WTC11 (cell line): ENCODE measurements around the gene LDLRAD3. TPM values are rescaled to one million over a fixed set of nuclear protein-coding genes. Genes with fewer than 3 reads are reported as not detected.

Experiments used
- ATAC-seq: fragments of 200-7000 bp; cut with Tn5 transposase; 2 replicates; pipeline ENCODE4 v1.10.0; 2021; ENCODE audit warnings: mild to moderate bottlenecking, moderate library complexity
- CTCF ChIA-PET: fragments of 300-600 bp; sonication (Branson Sonifier 250); formaldehyde crosslinking; loops from one replicate; lab custom pipeline; 2021; ENCODE audit warnings: antibody characterized with exemption; lab: Charles Lee
- POLR2A ChIA-PET: fragments of 350-600 bp; sonication (Branson Sonifier 250); formaldehyde crosslinking; loops from one replicate; lab custom pipeline; 2021; ENCODE audit warnings: antibody characterized with exemption; lab: Charles Lee
- DNase-seq: peaks from one replicate; pipeline ENCODE4 v3.0.0; 2021; ENCODE audit warnings: low spot score
- H3K27ac Mint-ChIP-seq: 2 replicates; pipeline ENCODE4 v1.8.0; 2021; ENCODE audit warnings: mixed read lengths
- H3K27me3 Mint-ChIP-seq: 2 replicates; pipeline ENCODE4 v1.8.0; 2021; ENCODE audit warnings: low read depth, mild to moderate bottlenecking, moderate library complexity, mixed read lengths
- H3K36me3 Mint-ChIP-seq: 2 replicates; pipeline ENCODE4 v1.8.0; 2021; ENCODE audit warnings: mixed read lengths
- H3K4me1 Mint-ChIP-seq: 2 replicates; pipeline ENCODE4 v1.8.0; 2022; ENCODE audit warnings: mixed read lengths
- H3K4me3 Mint-ChIP-seq: 2 replicates; pipeline ENCODE4 v1.8.0; 2021; ENCODE audit warnings: mild to moderate bottlenecking, moderate library complexity, mixed read lengths
- H3K9me3 Mint-ChIP-seq: 2 replicates; pipeline ENCODE4 v1.8.0; 2021; ENCODE audit warnings: mixed read lengths
- ERG ChIP-seq: fragments of 250-450 bp; sonication (Bioruptor Pico); IDR thresholded peaks from 2 replicates; pipeline ENCODE4 v1.8.0; 2021; ENCODE audit warnings: mild to moderate bottlenecking
- ESRRA ChIP-seq: sonication (generic); formaldehyde crosslinking; IDR thresholded peaks from 2 replicates; pipeline ENCODE4 v1.8.1; 2022; ENCODE audit warnings: mild to moderate bottlenecking, missing genetic modification reagents, borderline replicate concordance
- FOXJ3 ChIP-seq: sonication (generic); formaldehyde crosslinking; IDR thresholded peaks from 2 replicates; pipeline ENCODE4 v1.9.0; 2021; ENCODE audit warnings: missing genetic modification reagents, mild to moderate bottlenecking, borderline replicate concordance
- IRF2 ChIP-seq: sonication (generic); formaldehyde crosslinking; IDR thresholded peaks from 2 replicates; pipeline ENCODE4 v1.8.0; 2022; ENCODE audit warnings: low read depth, missing genetic modification reagents, borderline replicate concordance
- JAZF1 ChIP-seq: fragments of 250-450 bp; sonication (Bioruptor Pico); IDR thresholded peaks from 2 replicates; pipeline ENCODE4 v1.9.0; 2021; ENCODE audit warnings: moderate library complexity, mild to moderate bottlenecking, inconsistent platforms
- NFATC4 ChIP-seq: fragments of 250-450 bp; sonication (Bioruptor Pico); IDR thresholded peaks from 2 replicates; pipeline ENCODE4 v1.9.0; 2021; ENCODE audit warnings: mild to moderate bottlenecking
- NR3C1 ChIP-seq: sonication (generic); formaldehyde crosslinking; conservative IDR thresholded peaks from 2 replicates; pipeline ENCODE4 v1.8.1; 2023; ENCODE audit warnings: low read depth, mild to moderate bottlenecking, missing genetic modification reagents
- PREB ChIP-seq: sonication (generic); formaldehyde crosslinking; IDR thresholded peaks from 2 replicates; pipeline ENCODE4 v1.8.1; 2022; ENCODE audit warnings: mild to moderate bottlenecking, missing genetic modification reagents, moderate library complexity, borderline replicate concordance
- SMAD4 ChIP-seq: sonication (generic); formaldehyde crosslinking; IDR thresholded peaks from 2 replicates; pipeline ENCODE4 v1.8.0; 2022; ENCODE audit warnings: mild to moderate bottlenecking, missing genetic modification reagents
- ZNF416 ChIP-seq: fragments of 250-450 bp; sonication (Bioruptor Pico); IDR thresholded peaks from 2 replicates; pipeline ENCODE4 v1.9.0; 2021; ENCODE audit warnings: mild to moderate bottlenecking, inconsistent platforms
- ZNF423 ChIP-seq: fragments of 250-450 bp; sonication (Bioruptor Pico); IDR thresholded peaks from 2 replicates; pipeline ENCODE4 v2.1.2; 2022; ENCODE audit warnings: mild to moderate bottlenecking, moderate library complexity
- ZNF532 ChIP-seq: fragments of 250-450 bp; sonication (Bioruptor Pico); IDR thresholded peaks from 2 replicates; pipeline ENCODE4 v1.9.0; 2021; ENCODE audit warnings: mild to moderate bottlenecking, borderline replicate concordance
- total RNA-seq: library from RNA; stranded (reverse); gene quantifications from 3 replicates; pipeline ENCODE4 v1.2.3, GENCODE V29; 2021
- TF ChIP-seq, protein P1 (sequence below): sonication (generic); formaldehyde crosslinking; IDR thresholded peaks from 2 replicates; pipeline ENCODE4 v1.8.1; 2022; ENCODE audit warnings: low read depth, missing genetic modification reagents, borderline replicate concordance
- TF ChIP-seq, protein P2 (sequence below): sonication (generic); formaldehyde crosslinking; IDR thresholded peaks from 2 replicates; pipeline ENCODE4 v1.8.0; 2022; ENCODE audit warnings: mild to moderate bottlenecking, missing genetic modification reagents
- TF ChIP-seq, protein P3 (sequence below): sonication (generic); formaldehyde crosslinking; IDR thresholded peaks from 2 replicates; pipeline ENCODE4 v1.8.1; 2023; ENCODE audit warnings: mild to moderate bottlenecking, missing genetic modification reagents
- TF ChIP-seq, protein P4 (sequence below): sonication (generic); formaldehyde crosslinking; IDR thresholded peaks from 2 replicates; pipeline ENCODE4 v1.8.0; 2022; ENCODE audit warnings: missing genetic modification reagents

LDLRAD3 gene
- total RNA-seq, 1 experiment from 2014 or later: 14.5 TPM

GRCh38 chr11:36165621-36166397, 221.9 kb downstream of the LDLRAD3 start:
- Mint-ChIP-seq H3K36me3 (no peaks in the 10 kb centered on the region), H3K9me3 (no peaks in the 10 kb centered on the region), H3K27me3 (no peaks in the 10 kb centered on the region), H3K27ac (no peak overlapping the region), H3K4me3 (no peak overlapping the region), H3K4me1 (peaks cover 33% of the 10 kb centered on the region)
- ATAC-seq (no peak), DNase-seq (no peak)
- TF ChIP-seq NFATC4 (CRISPR knock-in tag) (no peak), ESRRA (CRISPR knock-in tag) (no peak), ZNF416 (no peak), JAZF1 (CRISPR knock-in tag) (no peak), FOXJ3 (CRISPR knock-in tag) (no peak), PREB (CRISPR knock-in tag) (no peak), IRF2 (CRISPR knock-in tag) (no peak), ZNF532 (CRISPR knock-in tag) (no peak)
- TF ChIP-seq, protein P1, sequence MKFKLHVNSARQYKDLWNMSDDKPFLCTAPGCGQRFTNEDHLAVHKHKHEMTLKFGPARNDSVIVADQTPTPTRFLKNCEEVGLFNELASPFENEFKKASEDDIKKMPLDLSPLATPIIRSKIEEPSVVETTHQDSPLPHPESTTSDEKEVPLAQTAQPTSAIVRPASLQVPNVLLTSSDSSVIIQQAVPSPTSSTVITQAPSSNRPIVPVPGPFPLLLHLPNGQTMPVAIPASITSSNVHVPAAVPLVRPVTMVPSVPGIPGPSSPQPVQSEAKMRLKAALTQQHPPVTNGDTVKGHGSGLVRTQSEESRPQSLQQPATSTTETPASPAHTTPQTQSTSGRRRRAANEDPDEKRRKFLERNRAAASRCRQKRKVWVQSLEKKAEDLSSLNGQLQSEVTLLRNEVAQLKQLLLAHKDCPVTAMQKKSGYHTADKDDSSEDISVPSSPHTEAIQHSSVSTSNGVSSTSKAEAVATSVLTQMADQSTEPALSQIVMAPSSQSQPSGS (CRISPR knock-in tag): no peak
- TF ChIP-seq, protein P2, sequence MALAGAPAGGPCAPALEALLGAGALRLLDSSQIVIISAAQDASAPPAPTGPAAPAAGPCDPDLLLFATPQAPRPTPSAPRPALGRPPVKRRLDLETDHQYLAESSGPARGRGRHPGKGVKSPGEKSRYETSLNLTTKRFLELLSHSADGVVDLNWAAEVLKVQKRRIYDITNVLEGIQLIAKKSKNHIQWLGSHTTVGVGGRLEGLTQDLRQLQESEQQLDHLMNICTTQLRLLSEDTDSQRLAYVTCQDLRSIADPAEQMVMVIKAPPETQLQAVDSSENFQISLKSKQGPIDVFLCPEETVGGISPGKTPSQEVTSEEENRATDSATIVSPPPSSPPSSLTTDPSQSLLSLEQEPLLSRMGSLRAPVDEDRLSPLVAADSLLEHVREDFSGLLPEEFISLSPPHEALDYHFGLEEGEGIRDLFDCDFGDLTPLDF (CRISPR knock-in tag): no peak
- TF ChIP-seq, protein P3, sequence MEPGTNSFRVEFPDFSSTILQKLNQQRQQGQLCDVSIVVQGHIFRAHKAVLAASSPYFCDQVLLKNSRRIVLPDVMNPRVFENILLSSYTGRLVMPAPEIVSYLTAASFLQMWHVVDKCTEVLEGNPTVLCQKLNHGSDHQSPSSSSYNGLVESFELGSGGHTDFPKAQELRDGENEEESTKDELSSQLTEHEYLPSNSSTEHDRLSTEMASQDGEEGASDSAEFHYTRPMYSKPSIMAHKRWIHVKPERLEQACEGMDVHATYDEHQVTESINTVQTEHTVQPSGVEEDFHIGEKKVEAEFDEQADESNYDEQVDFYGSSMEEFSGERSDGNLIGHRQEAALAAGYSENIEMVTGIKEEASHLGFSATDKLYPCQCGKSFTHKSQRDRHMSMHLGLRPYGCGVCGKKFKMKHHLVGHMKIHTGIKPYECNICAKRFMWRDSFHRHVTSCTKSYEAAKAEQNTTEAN (CRISPR knock-in tag): no peak
- CTCF ChIA-PET: interaction anchor here (0.9 to 1.9 kb wide), 2 partner anchors 10 to 100 kb away, joined by 3 to 6 read pairs; no protein-coding TSS in a partner anchor
- POLR2A ChIA-PET: no interaction called here

- ATAC-seq: no peak
- Mint-ChIP-seq H3K27ac (no peak overlapping the region), H3K9me3 (peaks cover 10% of the 10 kb centered on the region), H3K36me3 (no peaks in the 10 kb centered on the region), H3K4me3 (no peak overlapping the region), H3K4me1 (peaks cover 37% of the 10 kb centered on the region), H3K27me3 (peaks cover 4% of the 10 kb centered on the region; the same call in 1 of the 2 replicates)
- TF ChIP-seq NR3C1 (CRISPR knock-in tag) (no peak), ERG (no peak), ZNF423 (CRISPR knock-in tag) (no peak), NFATC4 (CRISPR knock-in tag) (no peak), SMAD4 (CRISPR knock-in tag) (no peak)
- TF ChIP-seq, protein P4, sequence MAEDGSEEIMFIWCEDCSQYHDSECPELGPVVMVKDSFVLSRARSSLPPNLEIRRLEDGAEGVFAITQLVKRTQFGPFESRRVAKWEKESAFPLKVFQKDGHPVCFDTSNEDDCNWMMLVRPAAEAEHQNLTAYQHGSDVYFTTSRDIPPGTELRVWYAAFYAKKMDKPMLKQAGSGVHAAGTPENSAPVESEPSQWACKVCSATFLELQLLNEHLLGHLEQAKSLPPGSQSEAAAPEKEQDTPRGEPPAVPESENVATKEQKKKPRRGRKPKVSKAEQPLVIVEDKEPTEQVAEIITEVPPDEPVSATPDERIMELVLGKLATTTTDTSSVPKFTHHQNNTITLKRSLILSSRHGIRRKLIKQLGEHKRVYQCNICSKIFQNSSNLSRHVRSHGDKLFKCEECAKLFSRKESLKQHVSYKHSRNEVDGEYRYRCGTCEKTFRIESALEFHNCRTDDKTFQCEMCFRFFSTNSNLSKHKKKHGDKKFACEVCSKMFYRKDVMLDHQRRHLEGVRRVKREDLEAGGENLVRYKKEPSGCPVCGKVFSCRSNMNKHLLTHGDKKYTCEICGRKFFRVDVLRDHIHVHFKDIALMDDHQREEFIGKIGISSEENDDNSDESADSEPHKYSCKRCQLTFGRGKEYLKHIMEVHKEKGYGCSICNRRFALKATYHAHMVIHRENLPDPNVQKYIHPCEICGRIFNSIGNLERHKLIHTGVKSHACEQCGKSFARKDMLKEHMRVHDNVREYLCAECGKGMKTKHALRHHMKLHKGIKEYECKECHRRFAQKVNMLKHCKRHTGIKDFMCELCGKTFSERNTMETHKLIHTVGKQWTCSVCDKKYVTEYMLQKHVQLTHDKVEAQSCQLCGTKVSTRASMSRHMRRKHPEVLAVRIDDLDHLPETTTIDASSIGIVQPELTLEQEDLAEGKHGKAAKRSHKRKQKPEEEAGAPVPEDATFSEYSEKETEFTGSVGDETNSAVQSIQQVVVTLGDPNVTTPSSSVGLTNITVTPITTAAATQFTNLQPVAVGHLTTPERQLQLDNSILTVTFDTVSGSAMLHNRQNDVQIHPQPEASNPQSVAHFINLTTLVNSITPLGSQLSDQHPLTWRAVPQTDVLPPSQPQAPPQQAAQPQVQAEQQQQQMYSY (CRISPR knock-in tag): no peak
- no peak for DNase-seq
- ChIA-PET POLR2A (no interaction called here), CTCF (interaction anchor here (1.7 kb wide), 1 partner anchor 345 kb away, joined by 5 read pairs; no protein-coding TSS in a partner anchor)
Observed at GRCh38 chr11:36167073-36167472, 223.2 kb downstream of the LDLRAD3 start.
